Activated CD4-positive, alpha-beta T cell treated with anti-CD3 and anti-CD28 coated beads for 48 hours (primary cell): Measurements from ENCODE around the gene SSTR4.
"Not testable (repeated sequence)": the region's sequence is repeated elsewhere in the genome, so short reads cannot be mapped to it uniquely, and the experiment has no call there.

ENCODE experiments used
- DNase-seq: peaks from one replicate; pipeline ENCODE4 v3.0.0-alpha.2; 2020

The SSTR4 gene, protein sequence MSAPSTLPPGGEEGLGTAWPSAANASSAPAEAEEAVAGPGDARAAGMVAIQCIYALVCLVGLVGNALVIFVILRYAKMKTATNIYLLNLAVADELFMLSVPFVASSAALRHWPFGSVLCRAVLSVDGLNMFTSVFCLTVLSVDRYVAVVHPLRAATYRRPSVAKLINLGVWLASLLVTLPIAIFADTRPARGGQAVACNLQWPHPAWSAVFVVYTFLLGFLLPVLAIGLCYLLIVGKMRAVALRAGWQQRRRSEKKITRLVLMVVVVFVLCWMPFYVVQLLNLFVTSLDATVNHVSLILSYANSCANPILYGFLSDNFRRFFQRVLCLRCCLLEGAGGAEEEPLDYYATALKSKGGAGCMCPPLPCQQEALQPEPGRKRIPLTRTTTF

DNA sequence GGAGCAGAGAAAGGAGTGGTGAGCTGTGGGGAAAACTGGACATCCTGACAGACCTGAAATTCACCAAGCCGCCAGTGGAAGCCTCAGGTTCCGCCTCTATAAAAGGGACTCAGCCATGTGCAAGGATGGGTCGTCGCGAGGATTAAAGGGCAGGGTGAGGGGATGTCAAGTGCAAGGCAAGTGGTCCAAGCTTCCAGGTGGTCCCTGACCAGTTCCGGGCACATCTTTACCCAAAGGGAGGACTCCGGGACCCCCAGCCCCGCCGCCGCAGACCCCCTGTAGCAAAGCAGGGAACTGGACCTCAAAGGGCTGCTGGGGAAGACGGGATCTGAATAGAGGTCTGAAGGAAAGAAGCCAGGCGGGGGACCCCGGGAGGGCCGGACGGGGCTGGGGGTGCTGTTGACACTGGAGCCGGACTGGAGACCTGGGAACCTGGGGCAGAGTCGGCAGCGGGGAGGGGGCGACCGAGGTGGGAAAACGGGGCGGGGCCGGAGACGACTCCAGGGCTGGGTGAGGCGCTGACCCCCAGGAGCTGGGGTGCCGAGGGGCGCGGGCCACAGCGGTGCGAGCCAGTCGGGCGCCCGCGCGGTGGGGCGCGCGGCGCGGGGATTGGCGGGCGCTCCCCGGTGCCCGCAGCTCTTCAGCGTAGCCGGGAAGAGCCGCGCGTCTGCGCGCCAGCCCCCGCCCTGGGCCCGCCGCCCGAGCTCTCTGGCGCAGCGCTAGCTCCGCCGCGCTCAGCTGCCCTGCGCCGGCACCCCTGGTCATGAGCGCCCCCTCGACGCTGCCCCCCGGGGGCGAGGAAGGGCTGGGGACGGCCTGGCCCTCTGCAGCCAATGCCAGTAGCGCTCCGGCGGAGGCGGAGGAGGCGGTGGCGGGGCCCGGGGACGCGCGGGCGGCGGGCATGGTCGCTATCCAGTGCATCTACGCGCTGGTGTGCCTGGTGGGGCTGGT, at the start of gene SSTR4:
Gene SSTR4, plus strand, starts transcription at position 592 of the 951 bp plus-strand sequence. Its CDS starts 172 bp downstream, at position 764.
- DNase-seq, result no peak

DNA sequence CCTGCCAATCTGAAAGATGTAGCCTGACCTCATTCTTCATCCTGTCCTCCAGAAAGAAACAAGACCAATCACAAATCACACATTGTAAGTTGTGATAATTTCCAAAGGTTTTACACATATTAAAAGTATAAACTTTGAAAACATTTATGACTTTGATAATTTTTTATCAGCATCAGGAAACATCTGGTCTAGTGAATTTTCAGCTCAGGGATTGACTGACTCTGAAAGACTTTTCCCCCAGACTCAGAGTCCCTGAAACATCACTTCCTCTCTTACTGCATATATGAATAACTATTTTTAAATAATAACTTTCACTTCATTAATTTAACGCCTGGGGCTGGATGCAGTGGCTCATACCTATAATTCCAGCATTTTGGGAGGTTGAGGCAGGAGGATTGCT, 48.5 kb upstream of the SSTR4 start:
- no peak for DNase-seq

DNA sequence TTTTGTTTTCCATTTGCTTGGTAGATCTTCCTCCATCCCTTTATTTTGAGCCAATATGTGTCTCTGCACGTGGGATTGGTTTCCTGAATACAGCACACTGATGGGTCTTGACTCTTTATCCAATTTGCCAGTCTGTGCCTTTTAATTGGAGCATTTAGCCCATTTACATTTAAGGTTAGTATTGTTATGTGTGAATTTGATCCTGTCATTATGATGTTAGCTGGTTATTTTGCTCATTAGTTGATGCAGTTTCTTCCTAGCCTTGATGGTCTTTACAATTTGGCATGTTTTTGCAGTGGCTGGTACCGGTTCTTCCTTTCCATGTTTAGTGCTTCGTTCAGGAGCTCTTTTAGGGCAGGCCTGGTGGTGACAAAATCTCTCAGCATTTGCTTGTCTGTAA, 43.7 kb upstream of the SSTR4 start:
- not testable (repeated sequence) for DNase-seq

DNA sequence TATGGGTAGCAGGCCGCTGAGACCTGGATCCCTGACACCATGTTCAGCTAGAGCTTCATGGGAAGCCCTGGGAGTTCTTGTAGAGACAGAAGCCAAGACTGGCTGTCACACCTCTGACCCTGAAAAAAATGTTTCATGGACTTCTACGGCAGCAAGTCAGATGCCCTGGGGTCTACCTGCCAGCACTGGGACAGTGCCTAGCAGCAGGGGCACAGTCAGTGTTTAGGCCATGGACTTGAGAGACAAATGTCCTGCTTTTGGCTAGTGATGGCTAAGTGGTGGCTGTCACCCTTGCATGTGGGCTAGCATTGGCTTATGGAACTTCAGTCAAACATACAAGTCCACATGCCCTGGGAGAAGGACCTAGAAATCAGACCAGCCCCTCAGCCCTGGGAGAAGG, 41.3 kb upstream of the SSTR4 start:
- DNase-seq, result no peak

DNA sequence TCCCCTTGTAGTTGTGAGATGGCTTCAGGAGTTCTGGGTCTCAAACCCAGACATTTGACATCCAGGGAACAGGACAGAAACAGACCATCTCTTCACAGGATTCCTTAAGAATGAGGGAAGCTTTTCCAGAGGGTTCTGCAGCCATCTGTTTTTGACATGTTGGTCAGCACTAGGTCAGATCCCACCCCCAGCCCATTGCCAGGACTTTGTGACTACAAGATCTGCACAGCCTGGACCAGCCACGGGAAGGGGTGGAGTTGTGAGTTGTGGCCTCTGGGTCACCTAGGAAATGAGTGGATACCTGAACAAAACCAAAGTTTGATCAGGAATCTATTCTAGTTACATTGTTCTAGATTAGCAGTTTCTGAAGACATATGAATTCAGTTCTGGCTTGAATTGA, 39.2 kb upstream of the SSTR4 start:
- DNase-seq, result no peak

DNA sequence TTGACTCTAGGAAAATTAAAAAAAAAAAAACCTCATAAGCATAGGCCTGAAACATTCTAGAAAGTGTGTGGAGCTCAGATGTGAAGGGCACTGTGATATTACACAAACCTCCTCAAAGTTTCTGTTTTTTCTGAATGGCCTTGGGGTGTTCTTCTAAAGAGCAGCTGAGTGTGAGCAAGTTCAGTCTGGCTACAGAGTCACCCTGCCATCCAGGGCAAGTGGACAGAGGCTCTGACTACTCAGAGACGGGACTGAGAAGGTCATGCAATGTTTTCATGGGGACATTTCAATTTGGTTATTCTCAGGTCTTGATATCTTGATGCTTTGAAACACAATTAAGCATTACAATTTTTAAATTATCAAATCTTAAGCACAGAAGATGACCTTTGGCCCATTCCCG, 36.6 kb upstream of the SSTR4 start:
- DNase-seq, result no peak

DNA sequence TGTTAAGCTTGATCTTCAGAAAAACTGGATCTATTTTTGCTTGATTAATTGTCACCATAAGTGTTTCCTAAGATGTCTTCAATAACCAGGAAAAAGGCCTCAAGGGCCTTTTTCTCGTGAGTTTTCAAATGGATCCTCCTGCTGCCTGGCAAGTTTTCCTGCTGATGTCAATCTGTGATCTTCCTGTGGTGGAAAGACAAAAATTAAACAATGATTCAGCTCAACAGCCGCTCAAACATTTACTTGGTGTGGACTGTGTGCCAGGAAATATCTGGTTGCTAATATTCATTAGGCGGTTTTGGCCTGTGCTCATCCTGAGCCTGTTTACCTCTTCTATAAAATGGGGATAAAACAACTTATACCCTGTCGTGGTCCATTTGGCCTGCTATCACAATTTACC, 35.4 kb upstream of the SSTR4 start:
- DNase-seq, result no peak

DNA sequence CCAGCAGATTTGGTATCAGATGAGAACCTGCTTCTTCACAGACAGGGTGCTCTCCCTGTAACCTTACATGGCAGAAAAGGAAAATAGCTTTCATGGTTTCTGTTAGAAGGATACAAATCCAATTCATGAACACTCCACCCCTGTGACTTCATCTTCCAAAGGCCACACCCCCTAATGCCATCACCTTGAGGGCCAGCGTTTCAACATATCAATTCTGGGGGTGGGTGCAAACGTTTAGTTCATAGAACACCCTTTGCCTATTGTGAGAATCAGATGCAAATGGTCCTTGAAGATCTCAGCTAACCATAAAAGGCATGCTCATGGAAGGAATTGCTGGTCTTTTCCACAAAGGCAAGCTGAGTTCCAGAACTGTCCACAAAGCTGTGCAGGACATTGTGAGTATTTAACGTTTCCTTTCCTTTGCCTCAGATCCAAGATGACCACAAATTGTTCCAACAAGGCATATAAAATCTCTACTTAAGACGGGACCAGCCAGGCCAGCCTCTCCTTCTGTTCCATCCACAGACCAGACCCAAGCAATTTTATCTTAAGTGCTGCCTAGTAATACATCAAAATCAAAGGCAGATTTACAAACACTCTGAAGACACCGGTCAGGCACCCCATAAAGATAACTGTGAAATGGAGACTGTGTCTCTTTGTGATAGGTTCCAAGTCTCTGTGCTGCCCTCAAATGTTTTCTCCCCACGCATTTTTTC, 34.7 kb upstream of the SSTR4 start:
- no peak for DNase-seq

DNA sequence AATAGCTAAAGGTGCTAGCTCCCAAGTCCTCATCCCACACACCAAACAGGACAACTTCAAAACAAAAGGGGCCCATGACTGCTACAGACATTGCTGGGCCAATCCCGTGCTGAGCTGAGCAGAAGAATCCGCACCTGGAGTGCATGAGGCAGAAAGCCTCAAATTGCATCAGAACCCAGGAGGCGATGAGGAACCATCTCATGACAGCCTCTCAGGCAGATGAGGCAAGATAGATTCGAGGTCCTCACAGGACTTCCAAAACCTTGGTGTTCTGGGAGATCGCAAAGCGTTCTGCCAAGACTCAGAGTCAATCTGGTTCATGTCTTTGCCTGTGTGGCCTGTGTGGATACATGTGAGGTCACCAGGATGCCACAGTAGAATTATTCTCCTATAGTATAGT, 32.8 kb upstream of the SSTR4 start:
- no peak for DNase-seq

DNA sequence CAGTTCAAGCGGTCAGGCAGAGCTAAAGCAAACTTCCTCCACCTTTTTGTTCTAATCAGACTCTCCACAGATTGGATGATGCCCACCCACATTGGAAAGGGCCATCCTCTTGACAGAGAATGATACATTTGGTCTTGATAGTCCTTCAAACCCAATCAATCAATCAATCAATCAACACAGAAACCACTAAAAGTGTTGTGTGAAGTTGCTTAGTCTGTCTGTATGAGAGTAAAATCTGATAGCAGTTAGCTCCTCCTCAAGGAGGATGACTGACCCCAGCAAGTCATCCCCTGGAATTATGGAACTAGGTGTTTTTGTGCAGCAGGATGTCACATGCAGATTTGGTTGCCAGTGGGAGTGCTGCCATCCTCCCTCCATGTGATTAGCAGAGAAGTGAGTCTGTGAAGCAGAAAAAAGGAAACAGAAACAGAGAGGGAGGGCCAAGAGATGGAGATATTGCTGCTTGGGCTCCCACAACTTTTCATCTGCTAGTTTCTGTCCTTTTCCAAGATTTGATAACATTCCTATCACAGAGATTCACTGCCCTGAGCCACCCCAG, 32.0 kb upstream of the SSTR4 start:
- no peak for DNase-seq

DNA sequence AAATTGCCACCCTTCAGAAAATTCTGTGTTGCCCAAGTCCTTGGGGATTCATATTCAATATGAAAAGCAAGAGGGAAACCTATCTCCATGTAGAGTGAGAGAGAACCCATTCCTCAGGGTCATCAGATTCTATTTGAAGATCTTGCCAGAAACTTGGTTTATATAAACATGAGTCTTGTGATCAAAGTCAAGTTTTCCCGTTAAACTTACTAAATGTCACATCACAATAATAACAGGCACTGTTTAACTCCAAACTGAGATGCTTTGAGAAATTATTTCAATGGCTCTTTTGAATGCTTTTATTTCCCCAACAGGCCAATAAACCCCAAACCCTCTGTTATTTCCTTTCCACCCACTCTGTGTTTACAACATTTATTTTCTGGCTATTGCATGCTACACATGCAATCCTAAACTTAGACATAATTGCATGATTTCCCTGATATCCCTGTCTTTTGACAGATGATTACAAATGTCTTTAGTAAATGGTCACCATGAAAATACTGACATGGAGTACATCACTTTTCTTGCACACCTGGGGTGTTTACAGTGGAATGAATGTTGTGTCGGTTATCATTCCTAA, 31.1 kb upstream of the SSTR4 start:
- no peak for DNase-seq

DNA sequence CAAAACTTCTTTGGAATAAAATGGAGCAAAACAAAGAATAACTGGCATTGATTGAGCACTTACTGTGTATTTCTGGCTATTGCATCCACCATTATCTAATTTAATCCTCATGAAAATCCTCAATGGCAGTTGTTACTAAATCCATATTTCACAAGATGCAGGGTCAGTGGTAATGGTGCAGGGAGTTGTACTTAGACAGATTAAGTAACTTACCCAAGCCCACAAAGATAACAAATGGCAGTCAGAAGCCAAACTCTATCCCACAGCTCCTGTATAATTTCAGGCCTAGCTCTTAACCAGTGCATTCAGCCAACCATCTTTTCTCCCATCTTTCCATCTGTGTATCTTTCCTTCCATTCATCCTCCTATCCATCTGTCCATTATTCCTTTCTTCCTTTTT, 29.3 kb upstream of the SSTR4 start:
- DNase-seq, result no peak

DNA sequence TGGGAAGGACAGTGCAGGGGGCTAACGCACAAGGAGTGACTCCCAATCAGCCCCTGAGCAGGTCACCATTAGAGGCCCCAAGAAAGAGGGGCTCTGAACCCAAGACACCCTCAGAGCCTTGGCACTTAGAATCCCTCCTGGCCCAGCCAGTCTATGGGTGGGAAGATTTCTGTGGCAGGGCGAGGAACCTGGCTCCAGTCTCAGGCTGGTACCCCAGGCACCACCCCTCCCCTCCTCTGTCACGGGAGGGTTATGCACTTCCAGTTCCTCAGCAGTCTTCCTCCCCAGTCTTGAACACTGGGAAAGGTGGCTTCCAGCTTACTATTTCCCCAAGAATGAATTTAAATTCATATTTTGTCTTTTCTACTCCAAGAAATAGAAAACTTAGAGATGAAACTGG, 27.6 kb upstream of the SSTR4 start:
- DNase-seq, result no peak

DNA sequence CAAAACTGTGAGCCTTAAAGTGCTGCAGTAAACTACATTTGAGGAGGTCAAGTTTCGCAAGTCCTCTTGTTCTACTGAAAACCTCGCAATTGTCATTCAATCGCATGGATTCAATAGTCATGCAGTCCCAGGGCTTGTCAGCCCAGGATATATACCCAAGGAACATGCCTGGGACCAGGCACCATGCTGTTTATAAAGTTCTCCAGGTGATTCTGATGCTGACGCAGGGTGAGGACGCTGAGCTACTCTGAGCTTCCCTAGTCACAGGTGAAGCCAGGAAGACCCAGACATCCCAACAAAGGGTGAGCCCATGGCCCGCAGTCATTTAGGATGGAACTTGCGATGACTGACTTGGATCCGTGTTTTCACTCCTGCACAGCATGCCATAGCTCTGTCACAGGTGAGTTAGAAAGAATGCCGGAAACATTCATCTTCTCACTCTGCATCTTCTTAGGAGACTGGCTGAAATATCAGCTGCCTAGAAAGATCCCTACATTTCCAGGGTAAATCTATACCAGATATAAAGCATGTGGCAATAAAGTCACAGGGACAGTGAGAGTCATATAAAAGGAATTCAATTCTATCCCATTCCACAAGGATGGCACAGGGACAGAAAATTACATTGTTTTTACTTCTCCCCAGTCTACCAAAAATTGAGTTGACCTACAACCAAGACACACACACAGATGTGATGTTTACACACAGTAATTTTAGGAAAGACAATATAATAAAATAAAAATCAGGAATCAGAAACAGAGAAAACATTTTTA, 27.0 kb upstream of the SSTR4 start:
- no peak for DNase-seq

DNA sequence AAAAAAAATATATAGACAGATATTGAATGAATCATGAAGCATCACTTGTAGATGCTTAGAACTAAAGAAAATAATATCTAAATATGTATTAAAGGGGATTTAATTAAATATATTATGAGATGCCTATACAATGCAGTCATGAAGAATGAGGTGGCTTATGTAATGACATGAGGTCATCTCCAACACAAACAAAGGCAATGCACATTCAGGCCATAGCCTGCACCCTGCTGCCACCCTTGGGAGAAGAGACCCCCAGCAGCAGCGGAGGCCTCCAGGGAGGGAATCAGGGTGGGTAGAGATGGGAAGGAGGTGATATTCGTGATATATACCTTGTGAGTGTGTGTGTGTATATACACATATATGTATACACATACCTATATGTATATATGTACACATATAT, 26.4 kb upstream of the SSTR4 start:
- no peak for DNase-seq

DNA sequence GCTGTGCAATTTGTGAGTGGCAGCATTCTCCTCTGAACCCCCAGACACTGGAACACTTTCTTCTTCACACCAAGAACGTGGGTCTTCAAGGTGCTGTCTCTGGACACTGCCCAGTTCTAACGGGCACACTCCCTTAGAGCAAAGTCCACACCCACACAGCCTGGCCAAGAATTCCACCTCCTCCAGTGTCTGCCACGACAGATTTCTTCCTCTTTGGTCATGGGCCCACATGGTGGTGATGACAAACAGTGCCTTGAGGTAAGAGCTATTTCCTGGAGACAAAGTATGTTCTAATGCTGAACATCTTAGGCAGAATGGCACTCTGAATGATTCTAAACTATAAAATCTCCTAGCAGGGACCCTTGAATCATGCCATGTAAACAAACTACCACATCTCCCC, 25.5 kb upstream of the SSTR4 start:
- no peak for DNase-seq

DNA sequence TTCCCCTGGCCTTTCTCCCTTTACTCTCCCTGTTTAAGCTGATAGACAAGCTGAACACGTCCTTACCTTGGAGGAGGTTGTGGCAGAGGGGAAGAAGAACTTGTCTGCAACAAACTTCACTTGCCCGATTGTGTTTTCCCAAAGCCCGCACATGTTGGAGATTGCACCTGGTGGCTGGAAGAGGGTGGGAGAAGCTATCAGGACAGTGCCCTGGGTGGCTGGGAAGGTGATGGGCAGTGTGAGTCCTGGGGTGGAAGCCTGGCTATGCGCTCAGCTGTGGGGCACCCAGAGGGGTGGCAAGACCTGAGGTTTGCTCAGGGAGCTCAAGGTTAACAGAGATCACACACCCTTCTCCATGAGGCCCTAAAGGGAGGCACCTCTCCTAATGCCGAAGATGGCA, 25.0 kb upstream of the SSTR4 start:
- DNase-seq, result no peak

DNA sequence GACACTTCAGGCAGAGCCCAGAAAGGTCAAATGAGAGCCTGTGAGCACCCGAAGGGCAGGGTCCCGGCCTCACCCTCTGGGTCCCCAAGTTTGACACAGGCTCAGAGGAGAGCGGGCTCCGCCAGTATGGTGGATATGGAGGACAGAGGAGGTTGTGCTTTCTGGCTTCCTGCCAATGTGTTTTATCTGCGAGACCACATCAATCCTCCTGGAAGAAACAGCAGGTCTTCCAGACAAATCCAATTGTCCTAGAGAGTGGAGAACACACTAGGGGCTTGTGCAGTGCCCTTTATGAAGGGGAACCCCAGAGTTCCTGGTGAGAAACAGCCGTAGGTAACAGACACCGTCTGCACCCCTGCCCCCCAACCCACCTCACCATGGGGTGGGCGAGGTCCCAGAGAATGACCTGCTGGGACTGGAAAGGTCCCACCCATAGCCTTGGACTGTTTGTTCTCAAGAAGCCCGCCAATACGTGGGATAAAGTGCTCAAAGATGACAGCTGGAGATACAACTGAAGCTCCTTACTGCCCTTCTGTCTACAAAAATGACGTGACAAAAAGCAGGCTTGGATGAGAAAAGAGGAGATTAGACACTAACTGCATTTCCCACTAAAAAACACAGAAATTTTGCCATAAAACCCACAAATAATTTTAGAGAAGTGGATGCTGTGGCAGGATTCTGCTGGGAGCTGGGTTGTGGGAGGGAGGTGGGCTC, 23.9 kb upstream of the SSTR4 start:
- no peak for DNase-seq

DNA sequence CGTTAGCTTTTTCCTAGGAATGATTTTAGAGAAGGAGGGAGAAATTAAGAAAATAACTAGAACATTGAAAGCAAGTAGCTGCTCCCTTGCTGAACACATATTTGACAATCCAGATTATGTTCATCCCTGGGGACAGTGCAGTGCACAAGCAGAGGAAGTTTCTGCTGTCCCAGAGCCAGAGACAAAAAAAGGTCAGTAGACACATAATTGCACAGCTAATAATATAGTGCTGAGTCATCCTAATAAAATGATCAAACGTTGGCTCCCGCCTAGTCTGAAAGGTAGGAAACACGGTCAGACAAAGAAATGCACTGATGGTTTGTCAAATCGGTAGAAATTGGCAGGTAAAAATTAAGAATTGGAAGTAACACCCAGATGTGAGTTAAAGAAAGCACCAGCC, 21.7 kb upstream of the SSTR4 start:
- no peak for DNase-seq

DNA sequence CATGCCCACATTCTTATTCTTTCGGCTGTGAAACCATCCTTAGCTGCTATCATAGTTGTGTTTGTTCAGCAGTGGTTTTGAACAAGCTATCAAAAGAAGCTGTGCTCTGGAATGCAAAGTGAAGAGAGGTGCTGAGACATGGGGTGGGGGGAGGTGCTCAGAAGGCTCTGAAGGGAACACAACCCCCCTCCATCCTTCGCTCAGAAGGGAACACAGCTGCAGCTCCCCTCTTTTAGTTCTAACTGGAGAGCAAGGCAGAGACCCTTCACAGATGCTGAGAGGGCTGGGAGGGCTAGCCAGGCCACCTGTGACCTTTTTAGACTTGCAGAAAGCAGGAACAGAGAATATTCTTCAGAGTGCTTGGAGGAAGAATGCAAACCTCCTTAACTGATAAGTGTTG, 17.6 kb upstream of the SSTR4 start:
- DNase-seq, result no peak

DNA sequence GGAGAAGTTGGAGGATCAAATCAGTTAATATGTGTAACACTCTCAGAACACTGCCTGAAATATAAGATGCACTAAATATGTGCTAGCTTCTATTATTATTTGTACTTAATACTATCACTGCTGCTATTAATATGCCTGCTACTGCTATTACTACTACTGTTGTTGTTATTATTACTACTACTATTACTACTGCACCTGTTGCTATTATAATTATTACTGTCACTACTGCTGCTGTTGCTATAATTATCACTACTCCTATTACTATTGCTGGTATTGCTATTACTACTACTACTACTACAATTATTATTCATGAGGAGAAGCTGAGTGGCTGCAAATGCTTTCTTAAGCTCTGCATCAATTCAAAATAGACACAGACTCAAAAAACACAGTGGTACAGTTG, 16.7 kb upstream of the SSTR4 start:
- DNase-seq, result no peak
